ENCODE measurements around the gene CARD10.

Gene CARD10

GRCh38 chr22:37496651-37497050, 22.6 kb downstream of the CARD10 start:
- DNase-seq (ENCODE audit: low read depth) = no peak
- no peak for TF ChIP-seq MYC (IDR thresholded peaks at IDR 0.05; ENCODE audit: low read depth, low read length)
- no peak for TF ChIP-seq MAX (IDR thresholded peaks at IDR 0.05; ENCODE audit: low read depth, low read length)
- TF ChIP-seq POLR2A (IDR thresholded peaks at IDR 0.05; ENCODE audit: extremely low read depth, insufficient read length) = no peak
- TF ChIP-seq CTCF (IDR thresholded peaks at IDR 0.05; ENCODE audit: low read depth, low read length) = no peak
- H3K4me3 ChIP-seq (ENCODE audit: low read depth, low read length) = no peak overlapping the region

GRCh38 chr22:37493979-37494378, 25.2 kb downstream of the CARD10 start:
- no peak for DNase-seq (ENCODE audit: low read depth)
- TF ChIP-seq POLR2A (IDR thresholded peaks at IDR 0.05; ENCODE audit: extremely low read depth, insufficient read length) (no peak), MAX (IDR thresholded peaks at IDR 0.05; ENCODE audit: low read depth, low read length) (no peak), MYC (IDR thresholded peaks at IDR 0.05; ENCODE audit: low read depth, low read length) (no peak), CTCF (IDR thresholded peaks at IDR 0.05; ENCODE audit: low read depth, low read length) (no peak)
- no peak overlapping the region for H3K4me3 ChIP-seq (ENCODE audit: low read depth, low read length)

DNA sequence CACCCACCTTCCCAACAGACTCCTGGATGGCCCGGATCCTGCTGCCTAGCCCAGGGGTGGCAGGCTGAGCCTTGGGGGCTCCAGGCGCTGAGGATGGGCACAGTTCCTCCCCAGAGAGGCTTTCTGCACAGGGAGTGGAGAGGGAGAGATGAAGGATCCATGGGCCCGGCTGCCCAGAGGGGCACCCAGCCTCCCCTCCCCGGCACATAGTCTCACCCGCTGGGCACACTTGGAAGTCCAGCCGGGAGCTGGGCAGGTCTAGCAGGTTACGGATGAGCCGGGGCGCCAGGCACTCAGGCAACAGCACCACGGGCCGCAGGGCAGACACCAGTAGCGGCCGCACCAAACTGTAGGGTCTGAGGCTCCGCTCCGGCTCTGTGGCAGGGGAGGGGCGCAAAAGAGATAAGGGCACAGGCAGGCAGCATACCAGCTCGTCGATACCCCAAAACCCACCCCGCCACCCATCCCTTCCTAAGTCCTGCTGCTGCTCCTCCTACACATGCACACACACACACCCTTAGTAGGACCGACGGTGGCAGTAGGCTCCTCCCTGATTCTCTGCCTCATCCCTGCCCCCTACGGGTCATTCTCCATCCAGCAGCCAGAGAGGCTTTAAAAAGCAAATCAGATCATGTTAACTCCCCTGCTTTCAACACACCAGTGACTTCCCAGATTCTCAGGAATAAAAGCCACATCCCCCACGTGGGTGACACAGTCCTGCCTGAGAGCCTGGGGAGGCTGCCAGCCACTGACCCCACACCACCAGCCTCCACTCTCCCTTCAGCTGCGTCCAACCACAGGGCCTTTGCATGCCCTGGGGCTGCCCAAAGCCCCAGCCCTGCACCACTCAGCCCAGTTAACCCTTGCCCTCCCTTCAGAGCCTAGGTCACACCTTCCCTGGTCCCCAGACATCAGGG, 26.5 kb downstream of the CARD10 start:
- DNase-seq (ENCODE audit: low read depth) = peak; percentile 57
- no peak overlapping the region for H3K4me3 ChIP-seq (ENCODE audit: low read depth, low read length)
- no peak for TF ChIP-seq MYC (IDR thresholded peaks at IDR 0.05; ENCODE audit: low read depth, low read length)
- no peak for TF ChIP-seq MAX (IDR thresholded peaks at IDR 0.05; ENCODE audit: low read depth, low read length)
- TF ChIP-seq CTCF (IDR thresholded peaks at IDR 0.05; ENCODE audit: low read depth, low read length) = peak; percentile 73
- TF ChIP-seq POLR2A (IDR thresholded peaks at IDR 0.05; ENCODE audit: extremely low read depth, insufficient read length) = no peak

DNA sequence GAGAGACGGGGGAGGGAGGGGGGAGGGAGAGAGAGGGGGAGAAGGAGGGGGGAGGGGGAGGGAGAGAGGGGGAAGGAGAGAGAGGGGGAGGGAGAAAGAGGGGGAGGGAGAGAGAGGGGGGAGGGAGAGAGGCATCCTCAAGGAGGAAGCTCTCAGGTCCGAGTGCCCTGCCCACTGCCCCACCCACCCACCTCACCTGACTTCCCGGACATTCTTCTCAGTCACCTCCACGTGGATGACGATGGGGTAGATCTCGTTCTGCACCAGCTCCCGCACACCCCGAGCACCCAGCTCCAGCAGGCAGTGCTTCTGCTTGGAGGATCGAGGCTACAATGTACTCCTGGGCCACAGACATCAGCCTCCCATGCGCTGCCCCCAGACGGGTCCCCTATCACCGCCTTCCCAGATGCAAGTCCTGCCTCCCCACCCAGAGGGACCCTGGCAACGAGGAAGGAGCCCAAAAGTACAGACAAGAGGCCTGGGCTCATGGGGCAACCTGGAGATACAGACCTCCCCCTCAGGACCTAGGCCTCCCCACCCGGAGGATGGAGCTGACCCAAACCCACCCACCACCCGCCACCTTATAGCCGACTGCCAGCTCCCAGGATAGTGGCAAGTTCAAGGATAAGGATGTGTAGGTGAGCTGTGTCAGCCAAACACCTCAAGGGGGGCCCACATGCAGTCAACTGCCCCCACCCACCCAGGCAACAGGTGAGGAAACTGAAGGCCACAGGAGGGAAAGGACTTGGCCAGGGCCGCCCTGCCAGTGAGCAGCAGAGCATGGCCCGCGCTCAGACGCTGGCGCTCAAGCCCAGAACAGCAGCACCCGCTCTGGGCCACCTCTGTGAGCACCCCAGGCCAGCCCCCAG, 27.4 kb downstream of the CARD10 start:
- no peak for TF ChIP-seq MAX (IDR thresholded peaks at IDR 0.05; ENCODE audit: low read depth, low read length)
- no peak for TF ChIP-seq CTCF (IDR thresholded peaks at IDR 0.05; ENCODE audit: low read depth, low read length)
- no peak for TF ChIP-seq MYC (IDR thresholded peaks at IDR 0.05; ENCODE audit: low read depth, low read length)
- TF ChIP-seq POLR2A (IDR thresholded peaks at IDR 0.05; ENCODE audit: extremely low read depth, insufficient read length) = no peak
- no peak for DNase-seq (ENCODE audit: low read depth)
- H3K4me3 ChIP-seq (ENCODE audit: low read depth, low read length) = no peak overlapping the region

DNA sequence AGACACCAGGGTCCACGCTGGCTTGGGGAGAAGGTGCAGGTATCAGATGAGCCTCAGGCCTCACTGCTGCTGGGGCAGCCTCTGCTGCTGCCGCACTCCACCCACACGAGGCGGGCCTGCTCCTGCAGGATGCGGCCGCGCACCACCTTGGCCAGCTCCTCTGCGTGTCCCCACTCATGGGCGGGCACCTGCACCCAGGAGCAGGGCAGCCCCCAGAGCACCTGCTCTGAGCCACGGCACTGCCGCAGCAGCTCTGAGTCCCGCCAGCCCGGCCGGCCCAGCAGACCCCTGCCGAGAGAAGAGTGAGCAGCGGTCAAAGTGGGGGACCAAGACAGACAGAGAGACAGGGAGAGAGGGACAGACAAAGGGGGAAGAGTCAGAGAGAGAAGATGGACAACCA, 28.1 kb downstream of the CARD10 start:
- H3K4me3 ChIP-seq (ENCODE audit: low read depth, low read length) = no peak overlapping the region
- no peak for TF ChIP-seq CTCF (IDR thresholded peaks at IDR 0.05; ENCODE audit: low read depth, low read length)
- TF ChIP-seq MAX (IDR thresholded peaks at IDR 0.05; ENCODE audit: low read depth, low read length) = no peak
- no peak for TF ChIP-seq MYC (IDR thresholded peaks at IDR 0.05; ENCODE audit: low read depth, low read length)
- TF ChIP-seq POLR2A (IDR thresholded peaks at IDR 0.05; ENCODE audit: extremely low read depth, insufficient read length) = no peak
- DNase-seq (ENCODE audit: low read depth) = no peak
